ENCODE results near the gene MDH2. TPM values are rescaled to one million over a fixed set of nuclear protein-coding genes. Genes with fewer than 3 reads are reported as not detected.
A peak's percentile ranks its signal among the peaks of the same experiment; 100 is the strongest.
"Not testable (repeated sequence)": the region's sequence is repeated elsewhere in the genome, so short reads cannot be mapped to it uniquely, and the experiment has no call there.

MDH2 gene, protein sequence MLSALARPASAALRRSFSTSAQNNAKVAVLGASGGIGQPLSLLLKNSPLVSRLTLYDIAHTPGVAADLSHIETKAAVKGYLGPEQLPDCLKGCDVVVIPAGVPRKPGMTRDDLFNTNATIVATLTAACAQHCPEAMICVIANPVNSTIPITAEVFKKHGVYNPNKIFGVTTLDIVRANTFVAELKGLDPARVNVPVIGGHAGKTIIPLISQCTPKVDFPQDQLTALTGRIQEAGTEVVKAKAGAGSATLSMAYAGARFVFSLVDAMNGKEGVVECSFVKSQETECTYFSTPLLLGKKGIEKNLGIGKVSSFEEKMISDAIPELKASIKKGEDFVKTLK
- total RNA-seq: 639 TPM
- long read RNA-seq, transcript MDH2-204 (8 exons, 2,020 nt): minor isoform, 9 of 1,357 reads
- long read RNA-seq, transcript MDH2-201 (9 exons, 2,209 nt): major isoform, 1,273 of 1,357 reads
- long read RNA-seq, partial matches to known transcripts: 58 of 1,357 reads
- long read RNA-seq, other reads (novel, unspliced or antisense): 15 of 1,357 reads

- intact Hi-C loops (cut with DNase I): loop anchor here (10.0 kb wide), 1 partner anchor 77 kb away; no protein-coding TSS in a partner anchor
- ATAC-seq (ENCODE audit: poor library complexity): peak; percentile 97
- peak; percentile 96 for DNase-seq
Observed at GRCh38 chr7:76047811-76048667, at the start of gene MDH2, which contains the start of gene STYXL1. MDH2 (plus strand) TSS chr7:76048106; CDS start chr7:76048161, 55 bp downstream. STYXL1 (minus strand) TSS chr7:76048000; CDS start chr7:76030523, 17,477 bp downstream.

DNA sequence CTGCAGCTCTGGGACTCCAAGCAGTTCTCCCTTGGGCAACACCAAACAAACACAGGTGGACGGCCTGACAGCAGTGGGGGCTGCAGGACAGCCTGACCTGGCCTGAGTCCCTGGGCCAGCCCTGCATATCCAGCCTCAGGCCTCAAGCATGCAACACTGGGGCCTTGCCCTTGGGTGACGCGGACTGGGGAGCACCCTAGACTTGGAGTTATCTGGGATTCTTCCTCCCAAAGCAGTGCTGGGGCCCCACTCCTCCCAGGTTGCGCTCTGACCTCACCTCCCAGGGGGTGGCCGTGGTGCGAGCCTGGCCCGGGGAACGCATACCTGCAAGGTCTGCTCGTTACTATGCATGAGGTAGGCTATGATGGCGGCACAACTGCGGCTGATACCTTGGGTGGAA is 47.3 kb upstream of the MDH2 start:
- intact Hi-C loops (cut with DNase I): no loop called here
- no peak for ATAC-seq (ENCODE audit: poor library complexity)
- peak; percentile 29 for DNase-seq

DNA sequence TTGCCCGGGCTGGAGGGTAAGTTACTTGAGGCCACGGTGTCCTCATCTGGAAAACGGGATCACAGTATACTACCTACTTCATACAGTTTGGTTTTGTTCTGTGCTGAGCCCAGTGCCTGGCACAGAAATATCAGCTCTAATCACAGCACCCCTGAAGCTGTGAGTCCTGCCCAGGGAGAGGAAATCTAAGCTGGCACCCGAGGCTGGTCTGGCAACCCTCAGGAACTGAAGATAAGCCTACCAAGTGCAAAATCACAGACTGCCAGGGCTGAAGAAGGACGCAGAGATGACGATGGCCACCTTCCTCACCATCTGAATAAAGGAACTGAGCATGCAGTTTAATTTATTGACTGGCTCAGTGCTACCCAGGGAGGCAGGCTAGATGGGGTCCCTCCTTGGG is 45.8 kb upstream of the MDH2 start:
- ATAC-seq (ENCODE audit: poor library complexity): peak; percentile 82
- intact Hi-C loops (cut with DNase I): no loop called here
- DNase-seq: peak; percentile 40

DNA sequence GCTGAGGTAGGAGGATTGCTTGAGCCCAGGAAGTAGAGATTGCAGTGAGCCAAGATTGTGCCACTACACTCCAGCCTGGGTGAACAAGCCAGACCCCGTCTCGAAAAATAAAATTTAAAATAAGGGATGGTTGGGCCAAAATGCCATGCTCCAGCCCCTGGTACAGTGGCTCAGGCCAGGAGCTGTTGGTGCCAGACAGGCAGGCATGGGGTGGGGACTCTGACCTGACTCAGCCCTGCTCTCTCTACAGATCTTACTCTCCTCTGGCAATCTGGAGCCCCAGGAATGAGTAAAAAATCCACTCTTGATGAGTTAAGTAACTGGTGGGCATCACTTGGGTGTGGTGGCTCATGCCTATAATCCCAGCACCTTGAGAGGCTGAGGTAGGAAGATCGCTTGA is 45.1 kb upstream of the MDH2 start:
- DNase-seq (peak; percentile 12), ATAC-seq (ENCODE audit: poor library complexity) (no peak)
- intact Hi-C loops (cut with DNase I): no loop called here

GRCh38 chr7:76003351-76003750 is 44.6 kb upstream of the MDH2 start:
- intact Hi-C loops (cut with DNase I): no loop called here
- peak; percentile 19 for DNase-seq
- no peak for ATAC-seq (ENCODE audit: poor library complexity)

GRCh38 chr7:76005004-76005403 is 42.9 kb upstream of the MDH2 start:
- intact Hi-C loops (cut with DNase I); DNase-seq; ATAC-seq (ENCODE audit: poor library complexity): not testable (repeated sequence)

- peak; percentile 3 for DNase-seq
- intact Hi-C loops (cut with DNase I): no loop called here
- ATAC-seq (ENCODE audit: poor library complexity): no peak
Observed at GRCh38 chr7:76008156-76008687, 39.7 kb upstream of the MDH2 start.

- DNase-seq: peak; percentile 13
- no peak for ATAC-seq (ENCODE audit: poor library complexity)
- intact Hi-C loops (cut with DNase I): no loop called here
Observed at GRCh38 chr7:76009672-76010600, 38.0 kb upstream of the MDH2 start.

GRCh38 chr7:76011442-76011861 is 36.5 kb upstream of the MDH2 start:
- intact Hi-C loops (cut with DNase I): no loop called here
- peak; percentile 88 for ATAC-seq (ENCODE audit: poor library complexity)
- DNase-seq: peak; percentile 80

- DNase-seq: no peak
- intact Hi-C loops (cut with DNase I): no loop called here
- ATAC-seq (ENCODE audit: poor library complexity): no peak
Observed at GRCh38 chr7:76016191-76016947, 31.5 kb upstream of the MDH2 start.

DNA sequence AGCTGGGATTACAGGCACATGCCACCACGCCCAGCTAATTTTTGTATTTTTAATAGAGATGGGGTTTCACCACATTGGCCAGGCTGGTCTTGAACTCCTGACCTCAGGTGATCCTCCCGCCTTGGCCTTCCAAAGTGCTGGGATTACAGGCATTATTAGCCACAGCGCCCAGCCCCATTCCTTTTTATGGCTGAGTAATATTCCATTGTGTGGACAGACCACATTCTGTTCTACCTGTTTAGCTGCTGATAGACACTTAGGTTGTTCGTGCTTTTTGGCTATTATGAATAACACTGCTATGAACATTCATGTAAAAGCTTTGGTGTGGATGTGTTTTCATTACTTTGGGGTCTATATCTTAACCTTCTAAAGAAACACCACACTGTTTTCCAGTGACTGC is 29.4 kb upstream of the MDH2 start:
- ATAC-seq (ENCODE audit: poor library complexity); intact Hi-C loops (cut with DNase I): not testable (repeated sequence)
- peak; percentile 9 for DNase-seq

GRCh38 chr7:76020031-76020714 is 27.7 kb upstream of the MDH2 start:
- ATAC-seq (ENCODE audit: poor library complexity): peak; percentile 91
- peak; percentile 87 for DNase-seq
- intact Hi-C loops (cut with DNase I): loop anchor here (1.0 kb wide), 1 partner anchor 154 kb away; no protein-coding TSS in a partner anchor

DNA sequence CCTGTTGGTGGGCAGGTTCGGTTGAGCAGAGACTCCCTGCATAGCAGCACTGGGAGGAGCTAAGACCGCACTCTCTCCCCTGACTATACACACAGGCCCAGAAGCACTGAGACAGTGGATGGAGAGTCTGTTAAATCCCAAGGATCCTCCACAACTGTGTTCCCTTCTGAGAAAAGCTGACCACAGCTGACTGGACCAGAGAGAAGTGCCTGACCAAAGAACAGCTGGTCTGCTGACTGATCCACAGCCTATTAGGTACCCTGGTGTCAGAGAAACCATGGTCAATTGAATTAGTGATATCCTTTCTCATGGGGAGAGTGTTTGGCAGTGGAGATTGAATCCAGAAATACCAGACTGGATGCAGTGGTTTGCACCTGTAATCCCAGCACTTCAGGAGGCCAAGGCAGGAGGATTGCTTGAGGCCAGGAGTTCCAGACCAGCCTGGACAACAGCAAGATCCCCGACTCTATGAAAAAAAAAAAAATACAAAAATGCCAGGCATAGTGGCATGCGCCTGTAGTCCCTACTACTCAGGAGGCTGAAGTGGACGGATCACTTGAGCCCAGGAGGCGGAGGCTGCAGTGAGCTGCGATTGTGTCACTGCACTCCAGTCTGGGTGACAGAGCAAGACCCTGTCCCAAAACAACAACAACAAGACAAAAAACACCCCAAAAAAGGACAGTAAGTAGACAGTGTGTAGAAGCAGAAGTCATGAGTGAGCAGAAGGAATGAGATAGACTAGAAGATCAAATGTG is 25.7 kb upstream of the MDH2 start:
- no peak for ATAC-seq (ENCODE audit: poor library complexity)
- no peak for DNase-seq
- intact Hi-C loops (cut with DNase I): no loop called here

DNA sequence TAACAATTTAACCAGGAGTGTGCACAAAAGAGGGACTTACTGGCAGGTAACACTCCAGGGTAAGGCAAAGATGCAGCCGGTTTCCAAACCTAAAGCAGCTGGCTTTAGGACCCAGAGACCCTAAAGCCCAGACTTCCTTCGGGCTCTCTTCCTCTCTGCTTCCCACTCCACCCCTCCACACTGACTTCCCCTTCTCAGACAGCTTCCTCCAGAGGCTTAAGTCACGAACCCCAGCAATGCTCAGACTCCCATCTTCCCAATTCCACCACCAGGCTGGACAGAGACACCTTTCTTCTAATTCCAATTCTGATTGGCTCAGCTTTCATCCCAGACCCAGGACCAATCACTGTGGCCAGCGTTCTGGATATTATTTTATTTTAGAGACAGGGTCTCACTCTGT is 24.9 kb upstream of the MDH2 start:
- intact Hi-C loops (cut with DNase I): no loop called here
- no peak for DNase-seq
- ATAC-seq (ENCODE audit: poor library complexity): peak; percentile 56

GRCh38 chr7:76029682-76030081 is 18.2 kb upstream of the MDH2 start:
- ATAC-seq (ENCODE audit: poor library complexity); DNase-seq; intact Hi-C loops (cut with DNase I): not testable (repeated sequence)

DNA sequence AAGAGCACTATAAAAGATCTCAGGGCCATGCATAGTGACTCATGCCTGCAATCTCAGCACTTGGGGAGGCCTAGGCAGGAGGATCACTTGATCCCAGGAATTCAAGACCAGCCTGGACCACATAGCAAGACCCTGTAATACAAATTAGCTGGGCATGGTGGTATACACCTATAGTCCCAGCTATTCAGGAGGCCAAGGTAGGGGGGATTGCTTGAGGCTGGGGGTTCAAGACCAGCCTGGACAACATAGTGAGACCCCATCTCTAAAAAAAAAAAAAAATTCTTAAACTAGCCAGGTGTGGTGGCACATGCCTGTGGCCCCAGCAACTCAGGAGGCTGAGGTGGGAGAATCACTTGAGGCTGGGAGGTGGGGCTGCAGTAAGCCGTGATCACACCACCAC is 15.9 kb upstream of the MDH2 start:
- ATAC-seq (ENCODE audit: poor library complexity): no peak

More for the DNA sequence above, 15.9 kb upstream of the MDH2 start:
- no peak for DNase-seq
- intact Hi-C loops (cut with DNase I): no loop called here

Data from Right ventricle myocardium superior (tissue), 1 donor.